Stimulated activated CD4-positive, alpha-beta T cell treated with anti-CD3 and anti-CD28 coated beads, Interleukin-15, amount 100 ng/mL, for 1 hour (primary cell): ENCODE measurements around the gene IMMP1L.

Experiments
- DNase-seq, 2 donors: peaks; one replicate each; pipeline ENCODE4 v3.0.0-alpha.2; 2020; ENCODE audit warnings: low read depth in 1 of 2, low spot score in 1 of 2

Gene IMMP1L

GRCh38 chr11:31477528-31478222 is 31.7 kb downstream of the IMMP1L start:
- no peak for DNase-seq

- DNase-seq, result no peak
Observed at GRCh38 chr11:31474083-31474482, 35.3 kb downstream of the IMMP1L start.

GRCh38 chr11:31464436-31464835 is 45.0 kb downstream of the IMMP1L start:
- DNase-seq, result no peak

- DNase-seq, result no peak
Observed at GRCh38 chr11:31455177-31455576, 54.2 kb downstream of the IMMP1L start.

GRCh38 chr11:31450841-31451240 is 58.6 kb downstream of the IMMP1L start:
- no peak for DNase-seq

- DNase-seq, result no peak
Observed at GRCh38 chr11:31449040-31449439, 60.4 kb downstream of the IMMP1L start.

- DNase-seq, result no peak
Observed at GRCh38 chr11:31445621-31446020, 63.8 kb downstream of the IMMP1L start.

- no peak for DNase-seq
Observed at GRCh38 chr11:31443802-31444201, 65.6 kb downstream of the IMMP1L start.

- no peak for DNase-seq
Observed at GRCh38 chr11:31442086-31442485, 67.3 kb downstream of the IMMP1L start.

GRCh38 chr11:31441296-31441695 is 68.1 kb downstream of the IMMP1L start:
- DNase-seq, result no peak

GRCh38 chr11:31437742-31438435 is 71.5 kb downstream of the IMMP1L start:
- DNase-seq, result no peak

GRCh38 chr11:31433851-31434250 is 75.6 kb downstream of the IMMP1L start:
- no peak for DNase-seq

GRCh38 chr11:31424652-31425051 is 84.8 kb downstream of the IMMP1L start:
- no peak for DNase-seq

- no peak for DNase-seq
Observed at GRCh38 chr11:31422703-31423102, 86.7 kb downstream of the IMMP1L start.

- no peak for DNase-seq
Observed at GRCh38 chr11:31421820-31422219, 87.6 kb downstream of the IMMP1L start.

- DNase-seq, result no peak
Observed at GRCh38 chr11:31419669-31420068, 89.8 kb downstream of the IMMP1L start.

- DNase-seq, result no peak
Observed at GRCh38 chr11:31419138-31419537, 90.3 kb downstream of the IMMP1L start.

GRCh38 chr11:31417816-31418215 is 91.6 kb downstream of the IMMP1L start:
- no peak for DNase-seq

- no peak for DNase-seq
Observed at GRCh38 chr11:31417357-31417756, 92.1 kb downstream of the IMMP1L start.

GRCh38 chr11:31415435-31415834 is 94.0 kb downstream of the IMMP1L start:
- DNase-seq, result no peak

GRCh38 chr11:31414338-31414737 is 95.1 kb downstream of the IMMP1L start:
- DNase-seq, result no peak

- DNase-seq, result no peak
Observed at GRCh38 chr11:31412946-31413345, 96.5 kb downstream of the IMMP1L start.

GRCh38 chr11:31408201-31408600 is 101.2 kb downstream of the IMMP1L start:
- no peak for DNase-seq
